ENCODE measurements around the gene GPR18. TPM values are rescaled to one million over a fixed set of nuclear protein-coding genes. Genes with fewer than 3 reads are reported as not detected.
A peak's percentile ranks its signal among the peaks of the same experiment; 100 is the strongest.
"Not testable (repeated sequence)": the region's sequence is repeated elsewhere in the genome, so short reads cannot be mapped to it uniquely, and the experiment has no call there.

The GPR18 gene
- total RNA-seq, 1 experiment from 2014 or later, result not detected

- peaks cover 14% of the 10 kb centered on the region for H3F3A ChIP-seq (ENCODE audit: insufficient read depth, low read depth)
- H3K9me2 ChIP-seq (ENCODE audit: insufficient read depth), result no peaks in the 10 kb centered on the region
- no peak overlapping the region for H3K4me3 ChIP-seq
- H3K4me2 ChIP-seq, result no peak overlapping the region
- H3K4me1 ChIP-seq (replicated peaks; ENCODE audit: insufficient read depth), result no peaks in the 10 kb centered on the region
- H3K27me3 ChIP-seq (ENCODE audit: insufficient read depth, low read depth), result no peaks in the 10 kb centered on the region
- no peak overlapping the region for H2AFZ ChIP-seq
- intact Hi-C loops (cut with micrococcal nuclease; ENCODE audit: unreplicated experiment), result no loop called here
- DNase-seq, result no peak
- H3K27ac ChIP-seq, result 0 out of 2 replicates have a peak overlapping the region, but pooled peaks have one; percentile 13
- POLR2A ChIA-PET (ENCODE audit: unreplicated experiment), result no interaction called here
- TF ChIP-seq EZH2 (IDR thresholded peaks at IDR 0.05; ENCODE audit: low read depth), result no peak
- no peak for TF ChIP-seq CTCF (conservative IDR thresholded peaks at IDR 0.05)
- peaks cover 25% of the 10 kb centered on the region; the same call in 1 of the 2 replicates for H4K20me1 ChIP-seq (ENCODE audit: insufficient read depth)
- no TSS peak for BruUV-seq (replicated peaks)
- CTCF ChIA-PET, result interaction anchor here (0.7 kb wide), 1 partner anchor 1201 kb away, joined by 3 read pairs; no protein-coding TSS in a partner anchor
- peaks cover 23% of the 10 kb centered on the region for H3K79me2 ChIP-seq (ENCODE audit: low read depth)
- H3K9me3 ChIP-seq (ENCODE audit: insufficient read depth, low read depth), result no peaks in the 10 kb centered on the region
- peaks cover 46% of the 10 kb centered on the region for H3K36me3 ChIP-seq (ENCODE audit: low read depth)
Observed at GRCh38 chr13:99251921-99252320, 6.3 kb downstream of the GPR18 start.

- intact Hi-C loops (cut with micrococcal nuclease; ENCODE audit: unreplicated experiment), result no loop called here
- Histone ChIP-seq H3K27ac (0 out of 2 replicates have a peak overlapping the region, but pooled peaks have one; percentile 5), H3K27me3 (ENCODE audit: insufficient read depth, low read depth) (no peaks in the 10 kb centered on the region), H3K79me2 (ENCODE audit: low read depth) (peaks cover 23% of the 10 kb centered on the region), H3K9me3 (ENCODE audit: insufficient read depth, low read depth) (no peaks in the 10 kb centered on the region), H4K20me1 (ENCODE audit: insufficient read depth) (peaks cover 20% of the 10 kb centered on the region; the same call in 1 of the 2 replicates), H2AFZ (no peak overlapping the region), H3K9me2 (ENCODE audit: insufficient read depth) (no peaks in the 10 kb centered on the region), H3K36me3 (ENCODE audit: low read depth) (peaks cover 46% of the 10 kb centered on the region), H3K4me1 (replicated peaks; ENCODE audit: insufficient read depth) (no peaks in the 10 kb centered on the region), H3F3A (ENCODE audit: insufficient read depth, low read depth) (peaks cover 8% of the 10 kb centered on the region), H3K4me3 (no peak overlapping the region), H3K4me2 (no peak overlapping the region)
- POLR2A ChIA-PET (ENCODE audit: unreplicated experiment), result no interaction called here
- BruUV-seq (replicated peaks), result no TSS peak
- CTCF ChIA-PET, result interaction anchor here (0.7 kb wide), 1 partner anchor 1202 kb away, joined by 3 read pairs; no protein-coding TSS in a partner anchor
- TF ChIP-seq CTCF (conservative IDR thresholded peaks at IDR 0.05), result no peak
- TF ChIP-seq EZH2 (IDR thresholded peaks at IDR 0.05; ENCODE audit: low read depth), result no peak
- DNase-seq, result no peak
Observed at GRCh38 chr13:99250982-99251825, 7.0 kb downstream of the GPR18 start.

- H3K4me1 ChIP-seq (replicated peaks; ENCODE audit: insufficient read depth); H3K27me3 ChIP-seq (ENCODE audit: insufficient read depth, low read depth); intact Hi-C loops (cut with micrococcal nuclease; ENCODE audit: unreplicated experiment); H3K27ac ChIP-seq; H3K4me3 ChIP-seq; H3K9me3 ChIP-seq (ENCODE audit: insufficient read depth, low read depth); CTCF ChIA-PET; DNase-seq; H3K4me2 ChIP-seq; H2AFZ ChIP-seq; H3K9me2 ChIP-seq (ENCODE audit: insufficient read depth); BruUV-seq (replicated peaks): not testable (repeated sequence)
- Histone ChIP-seq H3K36me3 (ENCODE audit: low read depth) (peaks cover 33% of the 10 kb centered on the region), H3F3A (ENCODE audit: insufficient read depth, low read depth) (peaks cover 14% of the 10 kb centered on the region), H3K79me2 (ENCODE audit: low read depth) (peaks cover 23% of the 10 kb centered on the region), H4K20me1 (ENCODE audit: insufficient read depth) (peaks cover 19% of the 10 kb centered on the region; the same call in 1 of the 2 replicates)
- POLR2A ChIA-PET (ENCODE audit: unreplicated experiment), result interaction anchor here (0.6 kb wide), 1 partner anchor 385 kb away, joined by 5 read pairs; no protein-coding TSS in a partner anchor
Observed at GRCh38 chr13:99249606-99250005, 8.6 kb downstream of the GPR18 start.

GRCh38 chr13:99249178-99249577 is 9.0 kb downstream of the GPR18 start:
- H3K9me2 ChIP-seq (ENCODE audit: insufficient read depth); H3K4me1 ChIP-seq (replicated peaks; ENCODE audit: insufficient read depth); DNase-seq; H3K27ac ChIP-seq; H2AFZ ChIP-seq; intact Hi-C loops (cut with micrococcal nuclease; ENCODE audit: unreplicated experiment); H3K4me3 ChIP-seq; BruUV-seq (replicated peaks); H3K27me3 ChIP-seq (ENCODE audit: insufficient read depth, low read depth); POLR2A ChIA-PET (ENCODE audit: unreplicated experiment); CTCF ChIA-PET; H3K9me3 ChIP-seq (ENCODE audit: insufficient read depth, low read depth); H3K4me2 ChIP-seq: not testable (repeated sequence)
- Histone ChIP-seq H4K20me1 (ENCODE audit: insufficient read depth) (peaks cover 19% of the 10 kb centered on the region; the same call in 1 of the 2 replicates), H3K79me2 (ENCODE audit: low read depth) (peaks cover 23% of the 10 kb centered on the region), H3F3A (ENCODE audit: insufficient read depth, low read depth) (peaks cover 14% of the 10 kb centered on the region), H3K36me3 (ENCODE audit: low read depth) (peaks cover 31% of the 10 kb centered on the region)

Data from PC-9 (cell line).